H1 (cell line): ENCODE measurements around the gene APELA. TPM values are rescaled to one million over a fixed set of nuclear protein-coding genes. Genes with fewer than 3 reads are reported as not detected.

Source experiments
- CTCF ChIA-PET: fragments of 300-600 bp; sonication (Branson Sonifier 250); formaldehyde crosslinking; loops from one replicate; lab custom pipeline; 2021; ENCODE audit not compliant: partially characterized antibody; lab: Charles Lee
- POLR2A ChIA-PET: fragments of 300-600 bp; sonication (Branson Sonifier 250); formaldehyde crosslinking; loops from one replicate; lab custom pipeline; 2021; ENCODE audit warnings: inconsistent platforms; ENCODE audit not compliant: partially characterized antibody; lab: Charles Lee
- DNase-seq, 2 experiments: peaks; one replicate each; pipeline versions ENCODE4 v3.0.0 to v3.0.0-alpha.2; 2010 to 2022; ENCODE audit warnings: low spot score in 2 of 2, low read depth in 1 of 2, mixed read lengths in 1 of 2
- FAIRE-seq: peaks from 2 replicates; lab custom pipeline; 2011; peaks lifted over from hg19 to GRCh38; lab: Jason Lieb, UNC
- H2AFZ ChIP-seq: 2 replicates; pipeline ENCODE4 v1.8.1; 2012; ENCODE audit warnings: low read length, inconsistent platforms
- H2AK5ac ChIP-seq: 2 replicates; pipeline ENCODE4 v1.6.1; 2013; ENCODE audit warnings: low read depth, low read length
- H2BK120ac ChIP-seq: replicated peaks from 2 replicates; pipeline ENCODE3; 2013; ENCODE audit warnings: low read depth, low read length, inconsistent platforms
- H2BK12ac ChIP-seq: 2 replicates; pipeline ENCODE4 v1.6.1; 2013; ENCODE audit warnings: low read depth, low read length
- H2BK15ac ChIP-seq: 2 replicates; pipeline ENCODE4 v1.6.1; 2013; ENCODE audit warnings: low read length
- H2BK20ac ChIP-seq: 2 replicates; pipeline ENCODE4 v1.6.1; 2013; ENCODE audit warnings: low read length
- H2BK5ac ChIP-seq: 2 replicates; pipeline ENCODE4 v1.6.1; 2013; ENCODE audit warnings: low read depth, low read length
- H3K14ac ChIP-seq: 2 replicates; pipeline ENCODE4 v1.6.1; 2013; ENCODE audit warnings: inconsistent platforms; ENCODE audit not compliant: insufficient read length
- H3K18ac ChIP-seq: 2 replicates; pipeline ENCODE4 v1.6.1; 2013; ENCODE audit warnings: low read length; ENCODE audit errors: extremely low read depth
- H3K23ac ChIP-seq: 2 replicates; pipeline ENCODE4 v1.6.1; 2013; ENCODE audit warnings: inconsistent platforms; ENCODE audit not compliant: insufficient read length
- H3K23me2 ChIP-seq: 2 replicates; pipeline ENCODE4 v1.6.1; 2013; ENCODE audit warnings: low read depth, low read length
- H3K27ac ChIP-seq: 2 replicates; pipeline ENCODE4 v1.6.1; 2011; ENCODE audit warnings: low read depth, low read length, inconsistent platforms
- H3K27me3 ChIP-seq, 4 experiments: replicated peaks in 1 of 4; 1 replicate in 1 of 4; 2 replicates in 3 of 4; pipeline versions ENCODE4 v1.6.1 to v1.8.1; 2011 to 2013; ENCODE audit warnings: low read length in 3 of 4, mild to moderate bottlenecking in 3 of 4, inconsistent platforms in 2 of 4, mixed read lengths in 2 of 4, moderate library complexity in 1 of 4; ENCODE audit not compliant: control insufficient read depth in 3 of 4, insufficient read depth in 3 of 4; ENCODE audit errors: extremely low read depth in 1 of 4
- H3K36me3 ChIP-seq, 4 experiments: 2 replicates each; pipeline versions ENCODE4 v1.6.1 to v1.8.1; 2011 to 2013; ENCODE audit warnings: mild to moderate bottlenecking in 4 of 4, low read length in 3 of 4, moderate library complexity in 2 of 4, control low read depth in 1 of 4, inconsistent platforms in 1 of 4; ENCODE audit not compliant: insufficient read depth in 4 of 4, control insufficient read depth in 2 of 4
- H3K4ac ChIP-seq: replicated peaks from 2 replicates; pipeline ENCODE3; 2013; ENCODE audit warnings: low read length, low read depth, mixed read lengths, inconsistent platforms; ENCODE audit not compliant: insufficient read length
- H3K4me1 ChIP-seq, 4 experiments: replicated peaks in 1 of 4; 1 replicate in 1 of 4; 2 replicates in 3 of 4; pipeline versions ENCODE4 v1.6.1 to v1.8.1; 2011 to 2013; ENCODE audit warnings: low read length in 3 of 4, inconsistent platforms in 2 of 4, mixed read lengths in 1 of 4; ENCODE audit not compliant: insufficient read depth in 4 of 4, control insufficient read depth in 3 of 4
- H3K4me2 ChIP-seq, 2 experiments: 2 replicates each; pipeline versions ENCODE4 v1.6.1 to v1.8.1; 2011 to 2013; ENCODE audit warnings: low read depth in 2 of 2, low read length in 2 of 2, control low read depth in 1 of 2, inconsistent platforms in 1 of 2, mild to moderate bottlenecking in 1 of 2; ENCODE audit not compliant: insufficient read depth in 1 of 2
- H3K4me3 ChIP-seq, 4 experiments: fragments of 200-600, 300-600 bp in 1 of 4; sonication (generic), shearing (Covaris generic), sonication (Bioruptor Twin) in 1 of 4; 2 replicates each; pipeline versions ENCODE4 v1.5.1 to v1.8.1; 2011 to 2016; ENCODE audit warnings: low read length in 4 of 4, low read depth in 3 of 4, control low read depth in 2 of 4, inconsistent platforms in 2 of 4, mild to moderate bottlenecking in 2 of 4, mixed read lengths in 1 of 4, moderate library complexity in 1 of 4; ENCODE audit not compliant: insufficient read depth in 2 of 4; ENCODE audit errors: extremely low read depth in 1 of 4
- H3K56ac ChIP-seq: replicated peaks from 2 replicates; pipeline ENCODE3; 2013; ENCODE audit warnings: low read depth, mild to moderate bottlenecking, mixed read lengths, low read length, inconsistent platforms; ENCODE audit not compliant: insufficient read length
- H3K79me1 ChIP-seq: 2 replicates; pipeline ENCODE4 v1.6.1; 2013; ENCODE audit warnings: low read depth, low read length, control low read depth
- H3K79me2 ChIP-seq, 2 experiments: 2 replicates each; pipeline versions ENCODE4 v1.6.1 to v1.8.1; 2012 to 2013; ENCODE audit warnings: low read length in 2 of 2, mild to moderate bottlenecking in 2 of 2, inconsistent platforms in 1 of 2; ENCODE audit not compliant: insufficient read depth in 2 of 2, control insufficient read depth in 1 of 2
- H3K9ac ChIP-seq, 4 experiments: replicated peaks in 1 of 4; 1 replicate in 1 of 4; 2 replicates in 3 of 4; pipeline versions ENCODE4 v1.6.1 to v1.8.1; 2011 to 2013; ENCODE audit warnings: low read depth in 3 of 4, low read length in 3 of 4, control low read depth in 2 of 4, mild to moderate bottlenecking in 2 of 4, moderate library complexity in 2 of 4, inconsistent platforms in 1 of 4; ENCODE audit errors: extremely low read depth in 1 of 4
- H3K9me3 ChIP-seq, 2 experiments: 2 replicates each; pipeline versions ENCODE4 v1.6.1 to v1.8.1; 2012 to 2013; ENCODE audit warnings: mild to moderate bottlenecking in 2 of 2, moderate library complexity in 2 of 2, control low read depth in 1 of 2, inconsistent platforms in 1 of 2, low read depth in 1 of 2, low read length in 1 of 2, mixed read lengths in 1 of 2; ENCODE audit not compliant: insufficient read depth in 2 of 2
- H4K20me1 ChIP-seq, 2 experiments: replicated peaks in 1 of 2; 2 replicates each; pipeline versions ENCODE3 to v1.8.1; 2011 to 2013; ENCODE audit warnings: inconsistent platforms in 2 of 2, low read length in 2 of 2, mild to moderate bottlenecking in 1 of 2; ENCODE audit not compliant: insufficient read depth in 2 of 2, control insufficient read depth in 1 of 2
- H4K5ac ChIP-seq: 2 replicates; pipeline ENCODE4 v1.6.1; 2013; ENCODE audit warnings: low read length, low read depth, mixed read lengths, inconsistent platforms; ENCODE audit not compliant: insufficient read length
- H4K8ac ChIP-seq: 2 replicates; pipeline ENCODE4 v1.8.0; 2013; ENCODE audit warnings: mild to moderate bottlenecking, moderate library complexity, low read length, inconsistent platforms; ENCODE audit not compliant: insufficient read depth; ENCODE audit errors: extremely low read depth
- H4K91ac ChIP-seq: replicated peaks from 2 replicates; pipeline ENCODE3; 2013; ENCODE audit warnings: low read length, mixed read lengths, inconsistent platforms; ENCODE audit not compliant: insufficient read length
- RAD21 ChIP-seq, 2 experiments: IDR thresholded peaks in 1 of 2; conservative IDR thresholded peaks in 1 of 2; 2 replicates each; pipeline ENCODE4 v1.6.1; 2011; ENCODE audit warnings: low read depth in 2 of 2, low read length in 2 of 2, improper control_type of control experiment in 1 of 2, inconsistent platforms in 1 of 2, mild to moderate bottlenecking in 1 of 2, moderate library complexity in 1 of 2
- SIX5 ChIP-seq: IDR thresholded peaks from 2 replicates; pipeline ENCODE4 v1.6.1; 2011; ENCODE audit warnings: mild to moderate bottlenecking, low read depth, low read length
- WGBS, 2 experiments: shearing (Covaris generic) in 1 of 2; methylation state at CpG; one replicate each; pipeline versions ENCODE4 v1.1.6 to v1.1.7; 2013 to 2015; ENCODE audit warnings: low lambda C conversion rate in 2 of 2, mixed read lengths in 2 of 2, inconsistent platforms in 1 of 2, low coverage in 1 of 2, missing lambda C conversion rate in 1 of 2; ENCODE audit not compliant: insufficient replicate concordance in 2 of 2, insufficient coverage in 1 of 2, insufficient read length in 1 of 2; ENCODE audit errors: extremely low coverage in 1 of 2, missing lambda C conversion rate in 1 of 2; 5-methylcytosine and 5-hydroxymethylcytosine counted together
- polyA plus RNA-seq, 7 experiments: library from polyadenylated mRNA; depleted of rRNA in 3 of 7; stranded (reverse) in 5 of 7; unstranded in 2 of 7; fragments of >200 nt in 5 of 7; fragments of 200-250 nt in 2 of 7; gene quantifications; 1 replicate in 5 of 7; 2 replicates in 1 of 7; 4 replicates in 1 of 7; pipeline versions ENCODE4 v1.2.1 to v1.2.3, GENCODE V29; 2011 to 2013; ENCODE audit warnings: missing spikeins in 2 of 7, mixed read lengths in 2 of 7
- total RNA-seq: library from RNA; stranded (reverse); fragmentation: NEBNext Ultra II Directional; extraction: Animal tissue kit (Norgen Biotek cat#: 25700); gene quantifications from 2 replicates; pipeline ENCODE4 v1.2.1, GENCODE V29; 2021
- TF ChIP-seq, protein P1 (sequence below), 3 experiments: IDR thresholded peaks; 1 replicate in 2 of 3; 2 replicates in 1 of 3; pipeline versions ENCODE4 v1.5.1 to v1.6.1; 2011; ENCODE audit warnings: low read length in 3 of 3, mild to moderate bottlenecking in 3 of 3, inconsistent platforms in 2 of 3, low read depth in 1 of 3, moderate library complexity in 1 of 3; ENCODE audit not compliant: insufficient read depth in 1 of 3; ENCODE audit errors: control extremely low read depth in 1 of 3

The APELA gene
- total and polyA plus RNA-seq, 2 of the 8 experiments (the other 6 are each of a cell fraction or from before 2014, with no cell fraction given), result 60.2 to 81.8 TPM

DNA sequence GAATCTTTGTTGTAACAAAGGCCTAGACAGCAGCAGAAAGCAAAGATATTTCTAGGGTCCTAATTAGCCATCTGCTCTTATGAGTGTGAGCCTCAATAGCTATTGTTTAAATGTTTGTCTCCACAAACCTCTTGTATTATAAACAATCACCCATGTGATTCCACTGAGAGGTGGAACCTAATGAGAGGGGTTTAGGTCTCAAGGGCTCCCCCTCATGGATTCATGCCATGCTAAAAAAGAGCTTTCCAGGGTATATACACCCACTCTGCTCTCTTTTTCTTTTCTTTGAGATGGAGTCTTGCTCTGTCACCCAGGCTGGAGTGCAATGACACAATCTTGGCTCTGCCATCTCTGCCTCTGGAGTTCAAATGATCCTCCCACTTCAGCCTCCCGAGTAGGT lies 58.4 kb downstream of the APELA start:
- peak; percentile 54 to 59 for TF ChIP-seq RAD21 (IDR thresholded peaks at IDR 0.05 in 1 of 2, conservative IDR thresholded peaks at IDR 0.05 in 1 of 2; ENCODE audit: low read depth in 2 of 2, low read length in 2 of 2)
- TF ChIP-seq, protein P1, sequence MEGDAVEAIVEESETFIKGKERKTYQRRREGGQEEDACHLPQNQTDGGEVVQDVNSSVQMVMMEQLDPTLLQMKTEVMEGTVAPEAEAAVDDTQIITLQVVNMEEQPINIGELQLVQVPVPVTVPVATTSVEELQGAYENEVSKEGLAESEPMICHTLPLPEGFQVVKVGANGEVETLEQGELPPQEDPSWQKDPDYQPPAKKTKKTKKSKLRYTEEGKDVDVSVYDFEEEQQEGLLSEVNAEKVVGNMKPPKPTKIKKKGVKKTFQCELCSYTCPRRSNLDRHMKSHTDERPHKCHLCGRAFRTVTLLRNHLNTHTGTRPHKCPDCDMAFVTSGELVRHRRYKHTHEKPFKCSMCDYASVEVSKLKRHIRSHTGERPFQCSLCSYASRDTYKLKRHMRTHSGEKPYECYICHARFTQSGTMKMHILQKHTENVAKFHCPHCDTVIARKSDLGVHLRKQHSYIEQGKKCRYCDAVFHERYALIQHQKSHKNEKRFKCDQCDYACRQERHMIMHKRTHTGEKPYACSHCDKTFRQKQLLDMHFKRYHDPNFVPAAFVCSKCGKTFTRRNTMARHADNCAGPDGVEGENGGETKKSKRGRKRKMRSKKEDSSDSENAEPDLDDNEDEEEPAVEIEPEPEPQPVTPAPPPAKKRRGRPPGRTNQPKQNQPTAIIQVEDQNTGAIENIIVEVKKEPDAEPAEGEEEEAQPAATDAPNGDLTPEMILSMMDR (IDR thresholded peaks at IDR 0.05; ENCODE audit: control extremely low read depth in 1 of 3, insufficient read depth in 1 of 3, low read depth in 1 of 3, low read length in 3 of 3), result peak in 2 of 3 experiments; percentile 54 to 62; a peak in 3 of 4 replicates
- no peak for TF ChIP-seq SIX5
- TF ChIP-seq, all 59 proteins: peak for 2
- H4K8ac ChIP-seq, result no peak overlapping the region
- H2AK5ac ChIP-seq, result no peak overlapping the region
- H2BK20ac ChIP-seq, result no peak overlapping the region
- H3K27ac ChIP-seq, result no peak overlapping the region
- no peak overlapping the region for H2BK12ac ChIP-seq
- DNase-seq (peak in 1 of 2 experiments; percentile 56), FAIRE-seq (peak; percentile 83)
- H4K5ac ChIP-seq, result no peak overlapping the region
- no peak overlapping the region for H3K14ac ChIP-seq
- H3K4me1 ChIP-seq, result no peaks in the 10 kb centered on the region; a peak in 1 of 7 replicates
- H3K36me3 ChIP-seq, result no peaks in the 10 kb centered on the region
- no peak overlapping the region for H4K91ac ChIP-seq
- no peak overlapping the region for H2BK5ac ChIP-seq
- H3K23ac ChIP-seq, result no peak overlapping the region
- no peak overlapping the region for H2AFZ ChIP-seq
- no peak overlapping the region for H3K9ac ChIP-seq
- H3K27me3 ChIP-seq, result no peaks in the 10 kb centered on the region
- no peaks in the 10 kb centered on the region; the same call in 1 of the 2 replicates for H3K23me2 ChIP-seq
- H2BK120ac ChIP-seq, result no peak overlapping the region
- H3K4me2 ChIP-seq, result no peak overlapping the region
- H3K56ac ChIP-seq, result no peak overlapping the region
- POLR2A ChIA-PET, result interaction anchor here (1.6 kb wide), 1 partner anchor 37 kb away, joined by 11 read pairs; no protein-coding TSS in a partner anchor
- H3K79me1 ChIP-seq, result no peaks in the 10 kb centered on the region
- H3K4me3 ChIP-seq, result no peak overlapping the region
- H3K18ac ChIP-seq, result no peak overlapping the region
- 60% methylated on average over 1 of the region's 1 CpG; no CpG with 5 or more reads in 1 of the 2 experiments for WGBS, 2 experiments
- no peaks in the 10 kb centered on the region for H4K20me1 ChIP-seq
- no peak overlapping the region for H3K4ac ChIP-seq
- CTCF ChIA-PET, result interaction anchor here (0.8 to 13.7 kb wide), 29 partner anchors 9 to 1278 kb away, joined by 3 to 279 read pairs (median 5); no protein-coding TSS in a partner anchor
- no peaks in the 10 kb centered on the region for H3K79me2 ChIP-seq
- H2BK15ac ChIP-seq, result no peak overlapping the region
- no peaks in the 10 kb centered on the region for H3K9me3 ChIP-seq
